CD4-positive, alpha-beta memory T cell (primary cell): Measurements from ENCODE around the gene CHST11. TPM values are rescaled to one million over a fixed set of nuclear protein-coding genes. Genes with fewer than 3 reads are reported as not detected.

Source experiments
- CTCF ChIA-PET: fragments of 350-600 bp; sonication (Branson Sonifier 250); formaldehyde crosslinking; loops from one replicate; lab custom pipeline; 2021; ENCODE audit warnings: inconsistent platforms; ENCODE audit not compliant: partially characterized antibody; lab: Charles Lee
- POLR2A ChIA-PET: fragments of 350-600 bp; sonication (Branson Sonifier 250); formaldehyde crosslinking; loops from one replicate; lab custom pipeline; 2021; ENCODE audit not compliant: partially characterized antibody; lab: Charles Lee
- DNase-seq, 5 donors: peaks; one replicate each; pipeline versions ENCODE4 v3.0.0 to v3.0.0-alpha.2; 2020 to 2022; ENCODE audit warnings: mixed read lengths in 1 of 5
- H3K27ac ChIP-seq: one replicate; pipeline ENCODE4 v1.7.0; 2013; ENCODE audit warnings: low read depth, low read length
- H3K27me3 ChIP-seq: 2 replicates; pipeline ENCODE4 v1.7.0; 2013; ENCODE audit warnings: mild to moderate bottlenecking, low read length, moderate library complexity; ENCODE audit not compliant: insufficient read depth
- H3K36me3 ChIP-seq: 2 replicates; pipeline ENCODE4 v1.7.0; 2013; ENCODE audit warnings: mild to moderate bottlenecking, low read length, moderate library complexity; ENCODE audit not compliant: insufficient read depth
- H3K4me1 ChIP-seq: 2 replicates; pipeline ENCODE4 v1.7.0; 2013; ENCODE audit warnings: mild to moderate bottlenecking, low read length, moderate library complexity; ENCODE audit not compliant: insufficient read depth
- H3K4me3 ChIP-seq, 2 donors: one replicate each; pipeline ENCODE4 v1.7.0; 2013; ENCODE audit warnings: low read length in 2 of 2, mild to moderate bottlenecking in 1 of 2
- H3K9me3 ChIP-seq, 2 donors: one replicate each; pipeline ENCODE4 v1.7.0; 2013; ENCODE audit warnings: low read length in 2 of 2, control low read depth in 1 of 2; ENCODE audit not compliant: control insufficient read depth in 1 of 2
- H3K27ac Mint-ChIP-seq, 7 donors: one replicate each; pipeline ENCODE4 v1.8.0; 2020 to 2021; ENCODE audit warnings: mixed read lengths in 7 of 7, mild to moderate bottlenecking in 6 of 7, inconsistent platforms in 3 of 7, moderate library complexity in 3 of 7
- H3K27me3 Mint-ChIP-seq, 2 donors: one replicate each; pipeline ENCODE4 v1.8.0; 2020 to 2021; ENCODE audit warnings: mixed read lengths in 2 of 2
- H3K36me3 Mint-ChIP-seq, 2 donors: one replicate each; pipeline ENCODE4 v1.8.0; 2020 to 2021; ENCODE audit warnings: mixed read lengths in 2 of 2, inconsistent platforms in 1 of 2, mild to moderate bottlenecking in 1 of 2
- H3K4me1 Mint-ChIP-seq, 4 donors: one replicate each; pipeline ENCODE4 v1.8.0; 2020 to 2021; ENCODE audit warnings: mixed read lengths in 4 of 4, mild to moderate bottlenecking in 1 of 4
- H3K4me3 Mint-ChIP-seq, 8 donors: one replicate each; pipeline ENCODE4 v1.8.0; 2020 to 2021; ENCODE audit warnings: mixed read lengths in 8 of 8, mild to moderate bottlenecking in 7 of 8, moderate library complexity in 6 of 8, inconsistent platforms in 3 of 8
- H3K9me3 Mint-ChIP-seq, 8 donors: one replicate each; pipeline ENCODE4 v1.8.0; 2020 to 2021; ENCODE audit warnings: mixed read lengths in 8 of 8, mild to moderate bottlenecking in 5 of 8, inconsistent platforms in 3 of 8, moderate library complexity in 1 of 8
- intact Hi-C: fragments of 100-400 bp; cut with micrococcal nuclease; formaldehyde crosslinking; loops from one replicate; pipeline ENCODE4 v1.15.1; 2023
- polyA plus RNA-seq, 2 donors: library from polyadenylated mRNA; unstranded; fragments of 300-500 nt; fragmentation: Illumina TruSeq; gene quantifications; one replicate each; pipeline ENCODE4 v1.2.3, GENCODE V29; 2021
- total RNA-seq, 2 experiments: library from RNA; stranded (reverse); gene quantifications; one replicate each; pipeline ENCODE4 v1.2.3, GENCODE V29; 2021

Gene CHST11
- total and polyA plus RNA-seq, 4 experiments from 2014 or later = 55.1 to 64.6 (median 59.8) TPM

GRCh38 chr12:104488374-104488773 lies 31.6 kb downstream of the CHST11 start:
- DNase-seq = no peak
- Mint-ChIP-seq H3K4me3 (peak overlapping the region in 5 of 8 donors; percentile 9 to 76 (median 56)), H3K9me3 (peaks cover 0 to 2% (median 0%) of the 10 kb centered on the region in 8 donors), H3K27me3 (no peaks in the 10 kb centered on the region), H3K4me1 (peaks cover 79 to 97% (median 88%) of the 10 kb centered on the region in 4 donors), H3K27ac (peak overlapping the region in 6 of 7 donors; percentile 43 to 95 (median 83)), H3K36me3 (peaks cover 5 to 14% of the 10 kb centered on the region in 2 donors)
- ChIA-PET POLR2A (interaction anchor here (1.6 kb wide), 1 partner anchor 9 kb away, joined by 4 read pairs; no protein-coding TSS in a partner anchor), CTCF (interaction anchor here (1.5 kb wide), 1 partner anchor 31 kb away, joined by 7 read pairs; the partner anchor contains the start of gene CHST11)
- Histone ChIP-seq H3K4me3 (no peak overlapping the region), H3K36me3 (no peaks in the 10 kb centered on the region), H3K27me3 (no peaks in the 10 kb centered on the region), H3K27ac (no peak overlapping the region), H3K9me3 (no peaks in the 10 kb centered on the region), H3K4me1 (peaks cover 92% of the 10 kb centered on the region)
- intact Hi-C loops = no loop called here

- intact Hi-C loops = loop anchor here (10.0 kb wide), 1 partner anchor 185 kb away; the partner anchor contains the start of gene EID3
These were observed 33.4 kb downstream of the CHST11 start for GRCh38 chr12:104490186-104490585.

DNA sequence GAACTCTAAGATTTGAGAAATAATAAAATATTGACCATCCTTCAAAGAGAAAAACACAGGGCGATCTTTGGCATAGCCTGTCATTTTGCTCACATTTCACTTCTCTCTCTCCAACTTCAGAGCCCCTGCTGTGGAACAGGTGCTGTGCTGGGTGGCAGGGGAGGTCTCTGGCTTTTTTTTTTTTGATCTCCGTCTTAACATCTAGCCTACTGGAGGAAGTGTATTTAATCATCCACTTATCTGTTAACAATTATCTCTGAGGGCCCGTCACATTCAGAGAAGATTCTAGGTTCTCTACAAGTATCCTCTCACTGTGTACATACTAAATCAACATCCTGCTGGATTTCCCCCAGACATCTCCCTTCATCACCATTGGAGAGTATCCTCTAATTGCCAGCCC lies 34.1 kb downstream of the CHST11 start:
- Histone ChIP-seq H3K27ac (no peak overlapping the region), H3K9me3 (no peaks in the 10 kb centered on the region), H3K27me3 (no peaks in the 10 kb centered on the region), H3K4me3 (no peak overlapping the region), H3K4me1 (peaks cover 91% of the 10 kb centered on the region), H3K36me3 (no peaks in the 10 kb centered on the region)
- peaks cover 0 to 16% of the 10 kb centered on the region in 2 donors for H3K36me3 Mint-ChIP-seq
- peaks cover 75 to 94% (median 85%) of the 10 kb centered on the region in 4 donors for H3K4me1 Mint-ChIP-seq
- intact Hi-C loops = loop anchor here (10.0 kb wide), 1 partner anchor 186 kb away; the partner anchor contains the start of gene EID3
- POLR2A ChIA-PET = interaction anchor here (1.5 to 6.1 kb wide), 3 partner anchors 13 to 33 kb away, joined by 7 to 71 read pairs (median 11); partner anchors contain the start of gene CHST11
- CTCF ChIA-PET = interaction anchor here (1.0 to 1.2 kb wide), 2 partner anchors 12 to 33 kb away, joined by 3 read pairs; no protein-coding TSS in a partner anchor
- peak overlapping the region in 7 of 8 donors; percentile 9 to 77 (median 30) for H3K4me3 Mint-ChIP-seq
- no peaks in the 10 kb centered on the region for H3K27me3 Mint-ChIP-seq
- no peaks in the 10 kb centered on the region for H3K9me3 Mint-ChIP-seq
- peak overlapping the region in 6 of 7 donors; percentile 63 to 88 (median 80) for H3K27ac Mint-ChIP-seq
- DNase-seq = no peak

More at GRCh38 chr12:104490186-104490585, 33.4 kb downstream of the CHST11 start:
- no peak for DNase-seq
- no peaks in the 10 kb centered on the region for H3K27me3 Mint-ChIP-seq
- Histone ChIP-seq H3K27ac (no peak overlapping the region), H3K9me3 (no peaks in the 10 kb centered on the region), H3K27me3 (no peaks in the 10 kb centered on the region), H3K4me1 (peaks cover 91% of the 10 kb centered on the region), H3K4me3 (no peak overlapping the region), H3K36me3 (no peaks in the 10 kb centered on the region)
- peaks cover 0 to 20% of the 10 kb centered on the region in 2 donors for H3K36me3 Mint-ChIP-seq
- CTCF ChIA-PET = interaction anchor here (1.0 to 1.2 kb wide), 2 partner anchors 12 to 33 kb away, joined by 3 read pairs; no protein-coding TSS in a partner anchor
- peaks cover 78 to 97% (median 87%) of the 10 kb centered on the region in 4 donors for H3K4me1 Mint-ChIP-seq
- POLR2A ChIA-PET = interaction anchor here (0.9 to 1.9 kb wide), 3 partner anchors 12 to 68 kb away, joined by 3 to 11 read pairs (median 7); partner anchors contain the start of gene CHST11
- no peaks in the 10 kb centered on the region for H3K9me3 Mint-ChIP-seq
- H3K4me3 Mint-ChIP-seq = peak overlapping the region in 6 of 8 donors; percentile 29 to 77 (median 59)
- H3K27ac Mint-ChIP-seq = peak overlapping the region; percentile 42 to 88 (median 80)

GRCh38 chr12:104493496-104493895 lies 36.7 kb downstream of the CHST11 start:
- Histone ChIP-seq H3K27me3 (no peaks in the 10 kb centered on the region), H3K9me3 (no peaks in the 10 kb centered on the region), H3K4me3 (peak overlapping the region in 1 of 2 donors; percentile 32), H3K4me1 (peaks cover 91% of the 10 kb centered on the region), H3K27ac (peak overlapping the region; percentile 50), H3K36me3 (no peaks in the 10 kb centered on the region)
- peaks cover 73 to 94% (median 84%) of the 10 kb centered on the region in 4 donors for H3K4me1 Mint-ChIP-seq
- peaks cover 0 to 2% (median 0%) of the 10 kb centered on the region in 8 donors for H3K9me3 Mint-ChIP-seq
- POLR2A ChIA-PET = interaction anchor here (0.7 to 6.1 kb wide), 10 partner anchors 8 to 227 kb away, joined by 3 to 71 read pairs (median 7); partner anchors contain the start of gene CHST11
- peak overlapping the region in 7 of 8 donors; percentile 75 to 94 (median 86) for H3K4me3 Mint-ChIP-seq
- H3K36me3 Mint-ChIP-seq = peaks cover 0 to 23% of the 10 kb centered on the region in 2 donors
- H3K27me3 Mint-ChIP-seq = no peaks in the 10 kb centered on the region
- H3K27ac Mint-ChIP-seq = peak overlapping the region; percentile 88 to 99 (median 94)
- intact Hi-C loops = loop anchor here (10.0 kb wide), 1 partner anchor 189 kb away; the partner anchor contains the start of gene EID3
- DNase-seq = no peak
- CTCF ChIA-PET = interaction anchor here (1.0 to 1.7 kb wide), 4 partner anchors 12 to 36 kb away, joined by 3 to 10 read pairs (median 7); partner anchors contain the start of gene CHST11

DNA sequence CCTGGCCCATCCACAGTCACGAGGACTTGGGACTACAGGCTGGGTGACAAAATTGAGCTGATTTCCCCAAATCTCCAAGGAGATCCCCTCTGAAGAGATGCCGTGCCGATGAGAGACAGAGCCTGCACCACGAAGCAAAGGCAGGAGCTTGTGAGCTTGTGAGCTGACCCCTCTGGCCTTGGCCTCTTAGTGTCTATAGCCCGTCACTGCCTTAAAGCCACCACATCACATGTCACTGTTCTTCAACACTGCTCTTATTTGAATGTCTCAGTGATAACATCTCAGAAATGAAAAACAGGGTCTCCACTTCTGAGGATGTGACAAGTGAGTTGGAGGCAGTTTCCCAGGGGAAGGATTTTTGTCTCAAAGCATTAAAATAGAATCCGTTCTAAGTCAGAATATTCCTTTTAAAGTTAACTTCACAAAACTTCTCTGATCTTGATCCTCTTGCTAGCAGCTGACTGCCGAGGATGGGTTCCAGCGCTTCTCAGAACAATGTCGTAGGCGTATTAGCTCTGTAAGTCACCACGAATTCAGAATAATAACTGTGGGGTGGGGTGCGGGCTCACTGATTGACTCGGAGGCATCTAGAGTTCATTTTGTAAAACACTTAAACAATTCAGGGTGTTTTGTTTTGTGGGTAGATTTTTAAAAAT lies 37.5 kb downstream of the CHST11 start:
- no peaks in the 10 kb centered on the region for H3K27me3 Mint-ChIP-seq
- H3K36me3 Mint-ChIP-seq = peaks cover 0 to 23% of the 10 kb centered on the region in 2 donors
- CTCF ChIA-PET = interaction anchor here (1.0 to 1.7 kb wide), 4 partner anchors 12 to 37 kb away, joined by 3 to 10 read pairs (median 7); partner anchors contain the start of gene CHST11
- H3K4me1 ChIP-seq = peaks cover 93% of the 10 kb centered on the region
- H3K36me3 ChIP-seq = no peaks in the 10 kb centered on the region
- H3K4me3 Mint-ChIP-seq = peak overlapping the region; percentile 66 to 94 (median 84)
- H3K4me1 Mint-ChIP-seq = peaks cover 77 to 96% (median 86%) of the 10 kb centered on the region in 4 donors
- H3K27ac ChIP-seq = peak overlapping the region; percentile 50
- H3K27me3 ChIP-seq = no peaks in the 10 kb centered on the region
- peak overlapping the region in 1 of 2 donors; percentile 32 for H3K4me3 ChIP-seq
- H3K9me3 ChIP-seq = no peaks in the 10 kb centered on the region
- peak; percentile 29 to 76 (median 42) for DNase-seq
- intact Hi-C loops = loop anchor here (2.0 to 10.0 kb wide), 2 partner anchors 17 to 189 kb away; partner anchors contain the start of gene EID3
- peaks cover 0 to 2% (median 0%) of the 10 kb centered on the region in 8 donors for H3K9me3 Mint-ChIP-seq
- POLR2A ChIA-PET = interaction anchor here (0.8 to 6.1 kb wide), 10 partner anchors 9 to 226 kb away, joined by 3 to 71 read pairs (median 6); partner anchors contain the start of gene CHST11
- H3K27ac Mint-ChIP-seq = peak overlapping the region; percentile 88 to 99 (median 94)

GRCh38 chr12:104494793-104495158 lies 38.0 kb downstream of the CHST11 start:
- no peaks in the 10 kb centered on the region for H3K36me3 ChIP-seq
- H3K4me1 Mint-ChIP-seq = peaks cover 76 to 97% (median 88%) of the 10 kb centered on the region in 4 donors
- H3K27ac ChIP-seq = peak overlapping the region; percentile 50
- peaks cover 0 to 2% (median 0%) of the 10 kb centered on the region in 8 donors for H3K9me3 Mint-ChIP-seq
- peaks cover 0 to 23% of the 10 kb centered on the region in 2 donors for H3K36me3 Mint-ChIP-seq
- H3K4me1 ChIP-seq = peaks cover 96% of the 10 kb centered on the region
- H3K27me3 ChIP-seq = no peaks in the 10 kb centered on the region
- no peaks in the 10 kb centered on the region for H3K9me3 ChIP-seq
- H3K4me3 Mint-ChIP-seq = peak overlapping the region; percentile 75 to 94 (median 85)
- ChIA-PET CTCF (interaction anchor here (1.5 to 1.7 kb wide), 3 partner anchors 21 to 38 kb away, joined by 5 to 10 read pairs (median 9); partner anchors contain the start of gene CHST11), POLR2A (interaction anchor here (0.7 to 6.1 kb wide), 10 partner anchors 9 to 109 kb away, joined by 3 to 71 read pairs (median 6); partner anchors contain the start of gene CHST11)
- peak overlapping the region; percentile 84 to 99 (median 94) for H3K27ac Mint-ChIP-seq
- H3K27me3 Mint-ChIP-seq = no peaks in the 10 kb centered on the region
- intact Hi-C loops = loop anchor here (2.0 to 10.0 kb wide), 2 partner anchors 16 to 190 kb away; partner anchors contain the start of gene EID3
- H3K4me3 ChIP-seq = peak overlapping the region; percentile 19 to 39
- peak in 3 of 5 donors; percentile 22 to 48 (median 43) for DNase-seq
